ENCODE measurements around the gene CERT1. TPM values are rescaled to one million over a fixed set of nuclear protein-coding genes. Genes with fewer than 3 reads are reported as not detected.

The CERT1 gene
- total RNA-seq, 6 donors from 2014 or later, result 22.3 to 79.3 (median 58.0) TPM

DNA sequence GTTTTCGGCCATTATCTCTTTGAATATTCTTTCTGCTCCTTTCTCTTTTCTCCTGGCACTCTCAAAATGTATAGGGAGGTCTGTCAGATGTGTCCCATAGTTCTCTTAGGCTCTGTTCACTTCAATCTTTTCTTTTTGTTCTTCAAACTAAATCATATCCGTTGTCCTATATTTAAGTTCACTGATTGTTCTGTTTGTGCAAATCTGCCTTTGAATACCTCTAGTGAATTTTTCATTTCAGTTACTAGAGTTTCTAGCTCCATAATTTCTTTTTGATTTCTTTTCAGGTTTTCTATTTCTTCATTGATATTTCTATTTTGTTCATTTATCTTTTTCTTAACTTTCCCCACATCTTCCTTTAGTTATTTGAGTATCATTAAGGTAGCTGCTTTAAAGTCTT is 65.4 kb downstream of the CERT1 start:
- Histone ChIP-seq H3K4me3 (no peak overlapping the region), H3K9me3 (peaks cover 0 to 9% (median 4%) of the 10 kb centered on the region in 4 donors), H3K4me1 (no peaks in the 10 kb centered on the region), H3K36me3 (no peaks in the 10 kb centered on the region), H3K27me3 (no peaks in the 10 kb centered on the region), H3K27ac (no peak overlapping the region)
- TF ChIP-seq EP300 (IDR thresholded peaks at IDR 0.05) (no peak), POLR2AphosphoS5 (IDR thresholded peaks at IDR 0.05) (no peak), POLR2A (IDR thresholded peaks at IDR 0.05) (no peak)
- TF ChIP-seq, protein P1, sequence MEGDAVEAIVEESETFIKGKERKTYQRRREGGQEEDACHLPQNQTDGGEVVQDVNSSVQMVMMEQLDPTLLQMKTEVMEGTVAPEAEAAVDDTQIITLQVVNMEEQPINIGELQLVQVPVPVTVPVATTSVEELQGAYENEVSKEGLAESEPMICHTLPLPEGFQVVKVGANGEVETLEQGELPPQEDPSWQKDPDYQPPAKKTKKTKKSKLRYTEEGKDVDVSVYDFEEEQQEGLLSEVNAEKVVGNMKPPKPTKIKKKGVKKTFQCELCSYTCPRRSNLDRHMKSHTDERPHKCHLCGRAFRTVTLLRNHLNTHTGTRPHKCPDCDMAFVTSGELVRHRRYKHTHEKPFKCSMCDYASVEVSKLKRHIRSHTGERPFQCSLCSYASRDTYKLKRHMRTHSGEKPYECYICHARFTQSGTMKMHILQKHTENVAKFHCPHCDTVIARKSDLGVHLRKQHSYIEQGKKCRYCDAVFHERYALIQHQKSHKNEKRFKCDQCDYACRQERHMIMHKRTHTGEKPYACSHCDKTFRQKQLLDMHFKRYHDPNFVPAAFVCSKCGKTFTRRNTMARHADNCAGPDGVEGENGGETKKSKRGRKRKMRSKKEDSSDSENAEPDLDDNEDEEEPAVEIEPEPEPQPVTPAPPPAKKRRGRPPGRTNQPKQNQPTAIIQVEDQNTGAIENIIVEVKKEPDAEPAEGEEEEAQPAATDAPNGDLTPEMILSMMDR (IDR thresholded peaks at IDR 0.05), result no peak
- ATAC-seq (ENCODE audit: low FRiP score in 2 of 2) (no peak), DNase-seq (no peak)
- 95 to 99% methylated on average over 2 of the region's 2 CpGs for WGBS, 2 donors

DNA sequence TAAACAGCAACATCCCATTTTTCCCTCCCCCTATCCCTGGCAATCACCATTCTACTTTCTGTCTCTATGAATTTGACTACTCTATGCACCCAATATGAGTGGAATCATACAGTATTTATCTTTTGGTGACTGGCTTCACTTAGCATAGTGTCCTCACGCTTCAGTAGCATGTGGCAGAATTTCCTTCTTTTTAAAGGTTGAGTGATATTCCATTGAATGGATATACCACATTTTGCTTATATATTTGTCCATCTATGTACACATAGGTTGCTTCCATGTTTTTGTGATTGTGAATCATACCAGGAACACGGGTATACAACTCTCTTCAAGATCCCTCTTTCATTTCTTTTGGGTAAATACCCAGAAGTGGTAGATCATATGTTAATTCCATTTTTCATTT is 69.9 kb downstream of the CERT1 start:
- Histone ChIP-seq H3K4me1 (no peaks in the 10 kb centered on the region), H3K9me3 (peaks cover 0 to 9% (median 4%) of the 10 kb centered on the region in 4 donors), H3K27ac (no peak overlapping the region), H3K4me3 (no peak overlapping the region), H3K27me3 (no peaks in the 10 kb centered on the region), H3K36me3 (no peaks in the 10 kb centered on the region)
- 99 to 100% methylated on average over 2 of the region's 2 CpGs for WGBS, 2 donors
- DNase-seq (no peak), ATAC-seq (ENCODE audit: low FRiP score in 2 of 2) (no peak)
- TF ChIP-seq, protein P1 (IDR thresholded peaks at IDR 0.05), result no peak
- TF ChIP-seq POLR2A (IDR thresholded peaks at IDR 0.05) (no peak), EP300 (IDR thresholded peaks at IDR 0.05) (no peak), POLR2AphosphoS5 (IDR thresholded peaks at IDR 0.05) (no peak)

- Histone ChIP-seq H3K4me1 (no peaks in the 10 kb centered on the region), H3K4me3 (no peak overlapping the region), H3K9me3 (no peaks in the 10 kb centered on the region), H3K36me3 (no peaks in the 10 kb centered on the region), H3K27ac (no peak overlapping the region), H3K27me3 (no peaks in the 10 kb centered on the region)
- WGBS, 2 donors, result 91 to 92% methylated on average over 2 of the region's 2 CpGs
- ATAC-seq (ENCODE audit: low FRiP score in 2 of 2) (no peak), DNase-seq (no peak)
- TF ChIP-seq, protein P1 (IDR thresholded peaks at IDR 0.05), result no peak
- TF ChIP-seq POLR2AphosphoS5 (IDR thresholded peaks at IDR 0.05), result no peak
- TF ChIP-seq POLR2A (IDR thresholded peaks at IDR 0.05), result no peak
- no peak for TF ChIP-seq EP300 (IDR thresholded peaks at IDR 0.05)
These were observed 72.2 kb downstream of the CERT1 start for GRCh38 chr5:75439276-75439675.

DNA sequence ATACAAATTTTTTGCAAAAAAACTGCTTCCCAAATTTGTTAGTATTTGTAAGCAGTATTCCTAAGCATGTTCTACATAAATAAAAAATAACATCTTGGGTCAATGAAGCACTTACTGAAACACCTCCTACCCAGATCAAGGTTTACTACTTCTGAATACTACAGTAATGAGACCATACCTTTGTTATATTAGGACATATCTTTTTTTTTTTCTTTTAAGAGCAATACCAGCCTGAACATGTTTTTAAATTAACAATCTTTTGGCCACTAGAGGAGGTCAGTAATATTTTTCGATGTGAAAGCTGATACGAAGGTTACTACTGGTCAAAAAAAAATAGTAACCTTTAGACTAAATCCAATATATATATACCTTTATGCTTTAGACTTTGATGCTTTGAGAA is 72.7 kb downstream of the CERT1 start:
- 68 to 83% methylated on average over 2 of the region's 2 CpGs for WGBS, 2 donors
- Histone ChIP-seq H3K9me3 (no peaks in the 10 kb centered on the region), H3K4me3 (no peak overlapping the region), H3K36me3 (no peaks in the 10 kb centered on the region), H3K4me1 (no peaks in the 10 kb centered on the region), H3K27ac (no peak overlapping the region), H3K27me3 (no peaks in the 10 kb centered on the region)
- ATAC-seq (ENCODE audit: low FRiP score in 2 of 2) (no peak), DNase-seq (no peak)
- no peak for TF ChIP-seq EP300 (IDR thresholded peaks at IDR 0.05)
- TF ChIP-seq POLR2AphosphoS5 (IDR thresholded peaks at IDR 0.05), result no peak
- TF ChIP-seq POLR2A (IDR thresholded peaks at IDR 0.05), result no peak
- TF ChIP-seq, protein P1 (IDR thresholded peaks at IDR 0.05), result no peak

- TF ChIP-seq EP300 (IDR thresholded peaks at IDR 0.05) (no peak), POLR2AphosphoS5 (IDR thresholded peaks at IDR 0.05) (no peak), POLR2A (IDR thresholded peaks at IDR 0.05) (no peak)
- TF ChIP-seq, protein P1 (IDR thresholded peaks at IDR 0.05), result no peak
- H3K27me3 ChIP-seq, result no peaks in the 10 kb centered on the region
- no peak overlapping the region for H3K27ac ChIP-seq
- DNase-seq (no peak), ATAC-seq (ENCODE audit: low FRiP score in 2 of 2) (no peak)
- H3K4me1 ChIP-seq, result no peaks in the 10 kb centered on the region
- H3K4me3 ChIP-seq, result no peak overlapping the region
- H3K9me3 ChIP-seq, result no peaks in the 10 kb centered on the region
- H3K36me3 ChIP-seq, result no peaks in the 10 kb centered on the region
These were observed 76.3 kb downstream of the CERT1 start for GRCh38 chr5:75435096-75435495.
